Measurements from ENCODE around the gene LYPD6B. TPM values are rescaled to one million over a fixed set of nuclear protein-coding genes. Genes with fewer than 3 reads are reported as not detected.

Gene LYPD6B
- polyA plus RNA-seq, 3 donors = not detected

GRCh38 chr2:149062531-149062930, 24.0 kb downstream of the LYPD6B start:
- Mint-ChIP-seq H3K36me3 (no peaks in the 10 kb centered on the region), H3K4me1 (no peaks in the 10 kb centered on the region), H3K27ac (no peak overlapping the region), H3K4me3 (no peak overlapping the region), H3K27me3 (ENCODE audit: low read depth in 3 of 3) (peaks cover 2 to 4% (median 3%) of the 10 kb centered on the region in 3 donors), H3K9me3 (peaks cover 0 to 1% (median 0%) of the 10 kb centered on the region in 7 donors)
- Histone ChIP-seq H3K4me1 (ENCODE audit: control insufficient read depth in 1 of 2, insufficient read depth in 2 of 2, low read length in 2 of 2) (no peaks in the 10 kb centered on the region), H3K9ac (ENCODE audit: insufficient read depth, low read length, poor library complexity, severe bottlenecking) (no peak overlapping the region), H3K79me2 (ENCODE audit: insufficient read depth, low read length) (no peaks in the 10 kb centered on the region), H3K9me3 (replicated peaks in 1 of 2; ENCODE audit: control insufficient read depth in 1 of 2, insufficient read depth in 1 of 2, low read length in 2 of 2) (no peaks in the 10 kb centered on the region), H3K27ac (ENCODE audit: low read depth in 1 of 2, low read length in 2 of 2) (no peak overlapping the region), H3K36me3 (replicated peaks in 1 of 2; ENCODE audit: control insufficient read depth in 1 of 2, insufficient read depth in 2 of 2, low read length in 2 of 2) (no peaks in the 10 kb centered on the region), H2AFZ (ENCODE audit: insufficient read depth, low read depth, low read length, poor library complexity, severe bottlenecking) (no peak overlapping the region), H3K4me3 (replicated peaks in 1 of 3; ENCODE audit: low read depth in 2 of 3, low read length in 3 of 3) (no peak overlapping the region), H3K4me2 (replicated peaks; ENCODE audit: extremely low read depth, low read length, poor library complexity, severe bottlenecking) (no peak overlapping the region), H3K27me3 (ENCODE audit: control insufficient read depth in 2 of 2, insufficient read depth in 2 of 2, low read length in 2 of 2) (no peaks in the 10 kb centered on the region), H4K20me1 (ENCODE audit: insufficient read depth, low read length) (no peaks in the 10 kb centered on the region)
- intact Hi-C loops (cut with micrococcal nuclease) = no loop called here
- WGBS (ENCODE audit: insufficient coverage) = 78% methylated on average over 1 of the region's 3 CpGs
- TF ChIP-seq CTCF (IDR thresholded peaks at IDR 0.05) = no peak
- DNase-seq = no peak

- no peak overlapping the region for H3K4me3 Mint-ChIP-seq
- Histone ChIP-seq H3K4me1 (ENCODE audit: control insufficient read depth in 1 of 2, insufficient read depth in 2 of 2, low read length in 2 of 2) (no peaks in the 10 kb centered on the region), H3K79me2 (ENCODE audit: insufficient read depth, low read length) (no peaks in the 10 kb centered on the region), H3K36me3 (replicated peaks in 1 of 2; ENCODE audit: control insufficient read depth in 1 of 2, insufficient read depth in 2 of 2, low read length in 2 of 2) (no peaks in the 10 kb centered on the region), H3K27me3 (ENCODE audit: control insufficient read depth in 2 of 2, insufficient read depth in 2 of 2, low read length in 2 of 2) (no peaks in the 10 kb centered on the region), H3K9me3 (replicated peaks in 1 of 2; ENCODE audit: control insufficient read depth in 1 of 2, insufficient read depth in 1 of 2, low read length in 2 of 2) (no peaks in the 10 kb centered on the region), H3K9ac (ENCODE audit: insufficient read depth, low read length, poor library complexity, severe bottlenecking) (no peak overlapping the region), H2AFZ (ENCODE audit: insufficient read depth, low read depth, low read length, poor library complexity, severe bottlenecking) (no peak overlapping the region), H4K20me1 (ENCODE audit: insufficient read depth, low read length) (no peaks in the 10 kb centered on the region), H3K4me3 (replicated peaks in 1 of 3; ENCODE audit: low read depth in 2 of 3, low read length in 3 of 3) (no peak overlapping the region), H3K27ac (ENCODE audit: low read depth in 1 of 2, low read length in 2 of 2) (no peak overlapping the region), H3K4me2 (replicated peaks; ENCODE audit: extremely low read depth, low read length, poor library complexity, severe bottlenecking) (no peak overlapping the region)
- no peaks in the 10 kb centered on the region for H3K4me1 Mint-ChIP-seq
- no peak for DNase-seq
- peaks cover 1 to 3% (median 2%) of the 10 kb centered on the region in 3 donors for H3K27me3 Mint-ChIP-seq (ENCODE audit: low read depth in 3 of 3)
- no peak overlapping the region for H3K27ac Mint-ChIP-seq
- H3K9me3 Mint-ChIP-seq = peaks cover 0 to 1% (median 0%) of the 10 kb centered on the region in 7 donors
- intact Hi-C loops (cut with micrococcal nuclease) = no loop called here
- TF ChIP-seq CTCF (IDR thresholded peaks at IDR 0.05) = no peak
- no CpG with 5 or more reads among the region's 4 CpGs for WGBS (ENCODE audit: insufficient coverage)
- H3K36me3 Mint-ChIP-seq = no peaks in the 10 kb centered on the region
These were observed 24.7 kb downstream of the LYPD6B start for GRCh38 chr2:149063177-149063576.
